CD4-positive, alpha-beta T cell treated with Interleukin-2 at 100 ng/mL for 4 hours (primary cell): Measurements from ENCODE around the gene ZFHX2.

Experiments
- DNase-seq: peaks from one replicate; pipeline ENCODE4 v3.0.0-alpha.2; 2020; ENCODE audit warnings: low spot score

ZFHX2 gene

DNA sequence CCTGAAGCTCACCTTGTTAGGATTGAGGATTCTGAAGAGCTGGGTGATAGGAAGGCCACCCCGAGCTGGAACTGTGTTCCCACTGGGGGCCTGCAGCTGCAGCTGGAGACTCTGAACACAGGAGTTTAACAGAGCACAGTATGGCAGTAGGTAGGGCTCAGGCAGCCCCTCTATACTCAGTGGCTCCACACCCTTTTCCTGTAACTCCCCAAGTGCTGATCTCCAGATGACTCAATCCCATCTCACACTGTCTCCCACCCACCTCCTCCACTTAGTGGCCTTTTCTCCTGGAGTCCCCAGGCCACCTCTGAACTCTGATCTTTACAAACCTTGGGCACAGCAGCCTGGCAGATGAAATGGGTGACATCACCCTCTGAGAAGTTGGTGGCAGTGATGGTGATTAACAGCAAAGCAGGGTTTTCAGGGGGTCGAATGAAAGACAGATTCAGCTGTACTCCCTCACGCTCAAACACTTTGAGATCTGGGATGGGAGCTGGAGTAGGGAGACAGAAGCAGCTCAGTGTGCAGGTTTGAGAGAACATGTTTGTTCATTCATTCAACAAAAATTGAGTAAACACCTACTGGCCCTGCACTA, 8.5 kb upstream of the ZFHX2 start:
- DNase-seq: no peak

DNA sequence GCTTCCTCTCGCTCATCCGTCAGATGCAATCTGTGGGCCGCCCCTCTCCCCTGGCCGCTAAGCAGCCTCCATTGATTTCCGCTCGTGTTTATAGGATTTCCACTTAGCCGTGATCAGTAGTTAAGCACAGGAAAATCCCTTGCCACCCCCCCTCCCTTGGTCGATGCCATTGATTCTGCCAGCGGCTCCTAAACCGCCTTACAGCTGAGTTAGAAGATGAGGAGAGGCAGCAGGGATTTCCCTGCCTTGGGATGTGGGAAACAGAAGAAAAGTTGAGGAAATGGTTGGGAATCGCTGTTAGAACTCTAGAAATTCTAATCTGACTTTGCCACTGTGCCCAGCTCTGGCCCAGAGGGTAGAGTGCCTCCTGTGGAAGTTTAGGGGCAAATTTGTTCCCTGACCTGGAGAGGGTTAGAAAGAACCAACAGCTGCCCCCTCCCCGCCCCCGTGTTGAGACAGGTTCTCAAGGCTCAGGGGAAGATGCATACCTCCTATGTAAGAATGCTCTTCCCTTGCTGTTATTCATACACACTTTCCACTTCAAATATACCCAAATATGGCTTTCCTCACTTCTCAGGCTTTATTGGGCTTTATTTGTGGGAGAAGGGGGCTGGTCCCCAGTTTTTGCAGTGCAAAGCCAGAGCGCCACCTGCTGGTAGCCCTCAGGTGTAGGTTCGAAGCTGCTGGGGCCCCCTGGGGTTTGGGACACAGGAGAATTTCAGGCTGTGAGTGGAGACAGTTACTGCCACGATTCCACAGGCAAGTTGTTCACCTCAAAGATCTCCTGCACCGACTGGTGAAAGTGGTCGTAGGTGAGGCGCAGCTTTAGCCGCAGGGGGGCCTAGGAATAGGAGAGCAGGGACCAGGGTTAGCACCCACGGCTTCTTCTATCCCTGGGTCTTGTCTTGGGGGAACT, 7.7 kb upstream of the ZFHX2 start:
- DNase-seq: peak; percentile 64

DNA sequence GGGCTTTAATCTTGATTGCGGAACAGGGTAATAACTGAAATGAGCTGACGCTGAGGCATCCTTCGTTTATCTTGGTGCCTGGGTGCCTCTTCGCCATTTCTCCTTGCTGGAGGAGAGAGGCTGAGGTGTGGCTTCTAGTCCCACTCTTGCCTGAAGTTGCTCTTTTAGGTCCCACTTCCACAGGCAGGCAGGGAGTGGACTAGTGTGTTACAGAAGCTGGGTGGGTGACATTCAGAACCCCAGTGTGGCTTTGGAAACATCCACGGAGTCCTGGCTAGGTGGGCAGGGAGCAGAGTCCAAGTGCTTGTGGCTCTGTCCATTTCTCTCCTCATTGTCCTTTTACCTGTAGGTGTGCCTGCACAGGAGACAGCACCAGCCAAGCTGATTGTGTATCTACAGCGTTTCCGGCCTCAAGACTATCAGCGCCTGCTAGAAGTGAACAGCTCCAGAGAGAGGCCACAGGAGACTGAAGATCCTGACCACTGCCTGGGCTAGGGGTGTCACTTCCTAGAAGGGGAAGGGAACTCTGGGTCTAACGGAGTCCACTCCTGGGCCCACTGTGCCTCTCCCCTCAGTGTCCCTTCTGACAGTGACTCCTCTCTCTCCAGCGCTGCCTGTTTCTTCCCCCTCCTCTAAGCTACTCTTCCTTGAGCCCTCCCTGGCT, 6.9 kb upstream of the ZFHX2 start:
- no peak for DNase-seq

DNA sequence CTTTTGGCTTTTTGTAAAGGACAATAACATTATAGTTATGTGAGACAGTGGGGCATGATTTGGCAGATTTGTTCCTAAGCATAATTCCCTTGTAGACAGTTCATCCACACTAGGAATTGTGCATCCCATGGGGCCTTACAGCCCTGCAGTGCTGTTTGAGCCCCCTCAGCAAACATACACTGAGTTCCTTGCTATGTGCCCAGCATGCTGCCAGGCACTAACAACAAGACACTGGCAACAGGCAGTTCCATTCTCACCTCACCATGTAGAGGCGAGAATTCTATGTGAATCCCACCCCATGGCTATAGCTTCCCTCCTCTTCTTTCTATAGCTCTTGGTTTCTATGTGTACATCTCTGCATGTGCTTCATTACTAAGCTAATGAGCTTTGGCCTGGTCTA, 6.4 kb upstream of the ZFHX2 start:
- no peak for DNase-seq

DNA sequence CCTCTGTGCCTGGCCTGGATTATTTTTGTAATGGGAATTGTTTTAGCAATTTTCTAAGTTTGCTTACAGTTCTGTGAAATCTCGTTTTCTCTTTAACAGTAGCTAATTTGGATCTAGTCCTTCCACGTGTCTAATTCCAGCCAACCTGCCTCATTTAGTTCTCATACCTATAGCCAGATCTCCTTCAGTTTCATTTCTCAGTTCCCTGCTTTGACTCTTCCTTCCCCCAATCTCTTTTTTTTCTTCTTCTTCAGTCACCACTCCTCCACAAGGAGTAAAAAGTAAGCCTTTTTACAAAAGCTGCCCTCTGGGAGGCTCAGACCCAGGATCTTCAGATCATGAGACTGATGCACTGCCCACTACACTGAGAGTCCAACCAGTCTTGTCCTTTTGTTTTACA, 6.0 kb upstream of the ZFHX2 start:
- DNase-seq: no peak

DNA sequence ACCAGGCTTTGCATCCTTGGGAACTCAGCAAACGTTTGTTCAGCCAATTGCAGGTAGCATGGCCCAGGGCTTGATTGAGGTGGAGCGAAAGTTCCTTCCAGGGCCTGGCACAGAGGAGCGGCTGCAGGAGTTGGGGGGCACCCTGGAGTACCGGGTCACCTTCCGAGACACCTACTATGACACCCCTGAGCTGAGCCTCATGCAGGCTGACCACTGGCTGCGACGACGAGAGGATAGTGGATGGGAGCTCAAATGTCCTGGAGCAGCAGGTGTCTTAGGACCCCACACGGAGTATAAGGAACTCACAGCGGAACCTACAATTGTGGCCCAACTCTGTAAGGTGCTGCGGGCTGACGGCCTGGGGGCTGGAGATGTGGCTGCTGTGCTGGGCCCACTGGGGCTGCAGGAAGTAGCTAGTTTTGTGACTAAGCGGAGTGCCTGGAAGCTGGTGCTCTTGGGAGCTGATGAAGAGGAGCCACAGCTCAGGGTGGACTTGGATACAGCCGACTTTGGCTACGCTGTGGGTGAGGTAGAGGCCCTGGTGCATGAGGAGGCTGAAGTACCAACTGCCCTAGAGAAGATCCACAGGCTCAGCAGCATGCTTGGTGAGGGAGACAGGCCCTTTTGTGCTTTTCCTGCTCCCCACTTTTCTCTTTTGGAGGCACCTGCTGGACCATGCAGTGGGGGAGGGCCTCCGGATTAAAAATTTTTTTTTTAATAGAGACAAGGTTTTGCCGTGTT, 5.3 kb upstream of the ZFHX2 start:
- DNase-seq: no peak

DNA sequence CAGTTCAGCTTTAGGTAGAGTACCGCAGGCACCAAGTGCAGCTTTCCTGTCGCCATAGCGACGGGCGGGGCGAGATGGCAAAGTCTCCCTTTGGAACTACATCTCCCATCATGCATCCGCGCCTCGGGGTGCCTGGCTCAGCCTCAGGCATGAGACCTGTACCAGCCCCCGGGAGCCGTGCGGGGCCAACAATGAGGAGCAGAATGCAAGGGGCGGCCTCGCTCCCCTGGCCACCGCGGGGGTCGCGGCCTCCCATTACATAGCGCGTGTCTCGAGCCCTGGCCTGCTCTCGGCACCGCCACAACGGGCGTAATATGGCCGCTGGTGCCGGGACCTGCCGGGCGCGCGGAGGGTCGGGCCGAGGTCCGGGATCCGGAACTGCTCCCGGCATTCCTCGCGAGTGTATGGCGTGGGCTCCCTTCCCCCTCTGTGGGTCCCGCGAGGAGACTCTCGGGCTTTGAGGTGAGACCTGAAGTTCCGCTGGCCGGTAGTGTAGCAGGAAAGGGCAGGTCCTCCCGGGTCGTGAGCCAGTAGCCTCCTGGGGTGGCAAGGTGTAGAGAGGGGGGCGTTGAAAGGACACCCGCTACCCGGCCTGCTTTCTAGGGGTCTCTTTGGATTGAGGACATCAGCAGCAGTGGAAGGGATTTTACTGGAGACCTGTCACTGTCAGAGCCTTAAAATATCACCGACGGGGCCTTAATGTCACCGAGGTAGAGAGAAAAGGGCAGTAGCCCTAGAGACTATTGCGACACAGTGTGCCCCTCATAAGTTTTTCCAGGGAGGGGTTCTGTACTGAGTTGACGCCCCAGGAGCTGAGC, 4.5 kb upstream of the ZFHX2 start, which contains the start of gene THTPA:
THTPA (plus strand) TSS at position 390 of the 818 bp plus-strand sequence. CDS start 487 bp downstream, outside the sequence.
- peak; percentile 94 for DNase-seq

DNA sequence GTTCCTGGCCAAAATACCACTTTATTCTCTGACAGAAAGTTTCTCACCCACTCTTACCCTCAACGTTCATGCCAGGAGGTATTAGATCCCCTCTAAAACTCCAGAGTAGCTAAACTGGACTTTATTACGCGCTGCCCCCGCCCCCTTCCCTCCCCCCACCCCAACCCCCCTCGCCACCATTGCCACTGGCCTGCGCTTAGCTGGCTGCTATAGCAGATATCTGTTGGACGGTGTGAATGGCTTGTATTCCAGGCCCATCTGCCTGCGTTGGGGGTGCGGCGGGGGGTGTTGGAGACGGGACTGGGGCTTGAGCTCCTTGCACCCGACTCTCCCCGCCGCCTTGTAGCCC, 3.9 kb upstream of the ZFHX2 start:
- DNase-seq: no peak

DNA sequence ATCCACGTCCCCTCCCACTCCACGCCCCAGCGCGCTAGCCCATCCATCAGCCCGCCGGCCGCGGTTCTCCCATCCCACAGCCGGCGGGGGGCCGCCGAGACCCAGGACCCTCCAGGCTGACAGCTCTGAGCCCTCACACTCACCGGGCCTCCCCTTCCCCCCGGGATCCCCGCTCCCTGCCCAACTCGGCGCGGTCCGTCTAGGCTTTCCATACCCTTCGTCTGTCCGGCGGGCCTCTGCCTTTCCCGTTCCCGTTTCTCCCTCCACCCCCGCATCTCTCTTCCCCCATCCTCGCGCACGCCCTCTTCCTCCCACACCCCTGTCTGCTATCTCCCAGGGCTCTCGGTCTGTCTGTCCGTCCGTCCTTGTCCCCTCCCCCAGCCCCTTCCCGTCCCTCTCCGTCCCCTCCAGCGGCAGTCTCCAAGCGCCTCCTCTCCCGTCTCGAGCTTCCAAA, 726 bp downstream of the ZFHX2 start:
- no peak for DNase-seq

DNA sequence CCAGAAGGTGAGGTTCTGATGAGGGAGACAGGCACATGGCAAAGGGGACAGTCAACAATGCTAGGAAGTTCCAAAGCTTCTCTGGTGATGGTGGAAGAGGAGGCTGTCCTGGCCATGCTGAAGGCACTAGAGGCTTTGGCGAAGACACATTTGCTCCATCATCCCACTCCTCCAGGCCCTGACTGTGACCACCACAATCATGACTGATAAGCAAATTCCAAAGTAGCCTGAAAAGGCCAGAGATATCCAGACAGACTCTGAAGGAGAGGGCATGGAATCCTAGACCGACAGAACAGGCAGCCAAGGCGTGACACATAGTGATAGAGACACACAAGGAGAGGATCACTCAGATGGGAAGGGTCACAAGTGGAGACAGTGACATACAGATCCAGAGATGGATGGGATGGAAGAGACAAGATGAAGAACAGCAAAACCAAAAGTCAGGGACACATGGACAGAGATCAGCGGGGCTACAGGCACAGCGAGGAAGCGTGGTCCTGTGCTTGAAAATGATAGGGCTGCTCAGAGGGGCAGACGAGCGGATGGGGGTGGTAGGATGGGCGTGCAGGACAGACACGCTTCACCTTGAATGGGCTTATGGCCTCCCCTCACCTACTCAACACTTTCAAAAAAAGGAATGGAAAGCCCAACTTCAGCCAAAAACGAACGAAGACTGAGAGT, 1.3 kb downstream of the ZFHX2 start:
- no peak for DNase-seq

DNA sequence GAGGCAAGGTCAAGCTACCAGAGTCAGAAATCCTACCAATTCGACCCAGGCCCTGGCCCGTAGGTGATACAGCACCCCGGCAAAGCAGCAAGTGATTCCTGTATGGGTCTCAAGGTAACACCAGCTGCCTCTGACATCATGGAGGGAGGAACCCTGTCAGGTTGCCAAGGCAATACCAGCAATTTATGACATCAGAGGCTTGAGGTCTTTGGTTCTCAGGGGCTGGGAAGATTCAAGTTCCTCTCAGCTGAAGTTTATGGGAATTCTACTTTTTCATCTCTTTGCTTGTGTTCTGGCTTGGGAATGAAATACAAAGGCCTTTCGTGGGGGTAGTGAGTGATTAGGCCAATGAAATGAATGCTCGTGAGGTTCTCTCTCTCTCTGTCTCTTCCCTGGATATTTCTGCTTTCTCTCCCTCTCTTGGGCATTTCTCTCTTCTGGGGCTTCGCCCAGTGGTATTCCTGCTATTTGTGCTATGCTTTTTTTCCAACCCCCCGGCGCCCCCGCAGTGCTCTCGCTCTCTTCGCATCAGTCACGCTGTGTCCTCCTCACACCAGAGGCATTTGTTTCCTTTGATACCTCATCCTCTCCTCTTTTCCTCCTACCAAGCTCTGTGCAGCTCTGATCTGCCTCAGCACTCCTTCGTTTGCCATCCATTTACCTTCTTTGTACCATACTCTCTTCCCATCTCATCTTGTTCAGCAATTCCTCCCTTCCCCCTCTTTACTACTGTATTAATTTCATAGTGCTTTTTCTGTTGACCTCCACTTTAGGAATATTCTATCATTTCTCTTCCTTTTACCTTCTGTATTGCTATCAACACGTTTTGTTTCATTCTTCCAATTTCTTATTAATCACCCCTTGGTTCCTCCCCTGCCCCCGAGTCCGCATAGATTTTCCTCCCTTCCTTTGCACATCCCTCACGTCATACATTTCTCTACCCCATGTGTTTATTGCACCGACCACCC, 2.9 kb downstream of the ZFHX2 start:
- DNase-seq: no peak

DNA sequence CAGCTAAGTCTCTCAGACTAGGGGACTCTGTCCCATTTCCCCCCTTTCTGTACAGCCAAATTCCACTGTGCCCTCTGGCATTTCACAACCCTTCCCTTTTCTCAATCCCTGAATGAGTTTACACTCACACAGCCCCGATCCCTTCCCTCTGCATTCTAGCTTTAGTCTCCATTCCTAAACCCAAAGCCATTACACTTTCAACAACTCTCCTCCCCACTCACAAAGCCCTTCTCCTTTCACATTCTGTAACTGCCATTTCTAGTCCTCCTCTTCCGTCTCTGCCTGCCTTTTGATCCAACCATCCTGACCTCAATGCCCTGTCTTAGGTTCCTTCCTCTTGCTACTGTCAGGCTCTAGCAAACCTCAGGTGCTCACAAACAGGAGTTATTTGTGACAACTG, 3.6 kb downstream of the ZFHX2 start:
- no peak for DNase-seq

DNA sequence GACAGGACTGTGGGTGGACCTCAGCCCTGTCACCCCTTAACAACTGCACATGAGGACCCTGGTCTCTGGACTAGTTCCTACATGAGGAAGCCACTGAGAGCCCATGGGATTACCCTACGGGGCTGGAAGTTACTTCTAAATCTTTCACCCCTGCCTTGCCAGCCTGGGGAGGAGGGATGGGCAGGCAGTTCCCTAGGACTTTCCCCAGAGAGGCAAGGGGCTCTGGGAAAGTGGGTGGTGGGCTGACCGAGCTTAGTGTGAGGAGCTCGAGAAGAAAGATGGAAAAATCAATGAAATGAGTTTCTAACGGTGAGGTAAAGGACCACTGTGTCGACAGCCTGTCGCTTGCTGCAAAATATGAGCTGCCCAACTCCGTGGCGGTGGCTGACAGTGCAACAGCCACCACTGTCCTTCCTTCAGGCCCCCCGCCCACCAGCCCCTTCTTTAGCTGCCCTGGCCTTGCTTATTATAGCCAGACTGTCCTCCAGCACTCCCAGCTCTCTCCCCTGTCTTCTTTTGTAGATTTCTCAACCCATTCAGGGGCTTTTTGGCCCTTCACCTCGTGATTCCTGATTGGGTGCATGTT, 5.0 kb downstream of the ZFHX2 start:
- DNase-seq: no peak

DNA sequence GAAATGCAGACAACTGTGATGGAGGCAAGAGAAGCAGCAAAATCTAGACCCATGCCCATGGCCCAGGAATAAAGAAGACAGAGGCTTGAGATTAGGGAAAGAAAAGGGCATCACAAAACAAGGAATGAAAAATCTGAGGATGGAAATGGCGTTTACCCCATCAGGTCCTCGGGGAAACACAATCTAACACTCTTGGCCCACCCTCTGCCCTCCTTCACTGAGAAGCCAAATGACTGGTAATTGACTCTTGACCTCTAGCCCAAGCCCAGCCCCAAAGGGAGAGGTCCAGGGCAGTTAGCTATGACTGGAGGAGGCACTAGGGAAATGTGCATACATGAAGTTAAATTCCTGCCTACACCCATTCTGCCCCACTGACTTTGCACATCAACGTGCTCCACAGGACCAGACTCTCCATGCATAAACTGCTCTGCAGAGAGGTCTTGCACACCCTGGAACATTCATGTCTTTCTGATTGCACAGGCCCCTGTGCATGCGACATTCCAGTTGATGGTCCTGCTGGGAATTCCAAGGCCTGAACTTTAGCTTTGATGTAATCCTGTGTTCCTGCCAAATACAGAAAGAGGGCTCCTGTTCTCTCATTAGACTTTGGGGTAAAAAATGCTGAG, 5.7 kb downstream of the ZFHX2 start:
- DNase-seq: no peak

DNA sequence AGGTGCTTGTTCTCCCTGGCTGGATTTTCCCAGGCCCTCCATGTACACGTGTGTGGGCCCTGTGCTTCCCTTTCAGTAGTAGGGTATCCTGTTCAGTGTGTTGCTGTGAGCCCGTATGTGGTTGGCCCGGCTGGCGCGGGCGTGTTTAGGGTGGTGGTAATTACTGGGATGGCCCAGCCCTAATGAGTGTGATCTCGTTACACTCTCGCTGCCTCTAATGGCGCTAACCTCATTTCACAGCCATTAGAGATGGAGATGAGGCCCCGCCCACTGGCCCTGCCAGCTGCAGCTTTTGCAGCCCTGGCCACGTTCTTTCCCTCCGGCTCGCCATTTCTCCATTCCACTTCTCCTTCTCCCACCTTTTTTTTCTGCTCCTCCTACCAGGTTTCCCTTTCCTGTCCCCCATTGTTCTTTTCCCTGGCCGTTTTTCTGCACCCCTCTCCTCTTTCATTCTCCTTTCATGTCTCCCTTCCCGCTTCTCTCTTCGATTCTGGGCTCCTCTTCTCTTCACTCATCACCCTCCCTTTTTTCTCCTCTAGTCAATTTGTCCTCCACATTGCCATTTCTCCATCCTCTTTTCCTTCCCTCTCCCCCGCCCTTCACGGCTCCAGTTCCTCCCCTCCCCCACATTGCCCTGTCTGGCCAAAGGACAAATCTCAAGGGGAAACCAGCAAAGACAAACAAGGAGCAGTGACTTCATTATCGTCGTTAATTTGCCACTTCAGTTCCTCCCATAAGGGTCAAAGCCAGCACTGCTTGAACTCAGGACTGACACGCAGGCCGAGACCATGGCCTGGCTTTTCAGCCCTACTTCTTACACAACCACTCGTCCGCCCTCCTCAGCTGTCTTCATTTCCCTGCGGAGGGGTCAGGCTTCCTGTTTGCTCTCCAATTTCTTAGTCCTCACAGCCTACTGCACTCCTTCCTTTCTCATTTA, 6.8 kb downstream of the ZFHX2 start:
- no peak for DNase-seq

DNA sequence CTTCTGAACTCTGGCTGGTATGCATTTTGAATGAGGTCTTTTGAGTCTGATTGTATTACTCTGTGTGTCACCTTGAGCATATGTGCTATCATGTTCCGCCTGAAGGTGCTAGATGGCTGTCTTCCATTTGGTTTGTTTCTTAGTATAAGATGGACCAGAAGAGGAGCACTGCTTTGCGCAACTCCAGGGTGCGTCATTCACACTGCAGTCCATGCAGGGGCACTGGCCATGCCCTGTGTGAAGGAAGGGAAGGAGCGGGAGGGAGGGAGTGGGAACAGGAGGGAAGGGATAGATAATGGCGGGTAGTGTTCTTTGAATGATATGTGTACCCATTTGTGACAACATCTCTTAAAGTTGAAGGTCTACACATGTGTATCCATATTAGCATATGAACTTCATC, 8.2 kb downstream of the ZFHX2 start:
- no peak for DNase-seq

DNA sequence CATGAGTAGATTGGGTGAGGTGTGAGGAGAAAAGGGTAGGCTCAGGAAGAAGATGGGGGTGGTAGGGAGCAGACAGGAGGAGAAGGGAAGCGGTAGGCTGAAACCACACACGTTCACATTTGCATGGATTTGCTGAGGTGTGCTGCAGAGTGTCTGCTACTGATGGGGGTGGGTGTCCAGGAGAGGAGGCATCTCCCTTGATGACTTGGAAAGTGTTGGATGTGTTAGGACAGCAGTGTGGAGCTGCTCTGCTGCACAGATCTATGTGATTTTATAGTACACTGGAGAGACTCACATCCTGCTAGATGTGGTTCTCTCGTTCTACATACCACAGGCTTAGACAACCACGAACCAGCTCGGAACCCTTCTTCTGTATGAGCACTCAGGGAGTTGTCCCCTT, 9.3 kb downstream of the ZFHX2 start:
- no peak for DNase-seq

DNA sequence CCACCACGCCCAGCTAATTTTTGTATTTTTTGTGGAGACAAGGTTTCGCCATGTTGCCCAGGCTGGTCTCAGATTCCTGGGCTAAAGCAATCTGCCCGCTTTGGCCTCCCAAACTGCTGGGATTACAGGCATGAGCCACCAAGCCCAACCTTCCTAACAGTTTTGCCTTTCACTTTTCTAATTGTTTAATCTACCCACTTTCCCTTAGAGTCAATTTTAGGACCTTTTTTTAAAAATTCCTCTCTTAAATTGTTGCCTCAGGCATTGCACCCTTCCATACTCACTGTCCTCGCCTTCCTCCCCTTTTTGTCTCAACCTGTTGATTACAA, 11.5 kb downstream of the ZFHX2 start:
- DNase-seq: no peak
